ENCODE measurements around the gene GP1BA. TPM values are rescaled to one million over a fixed set of nuclear protein-coding genes. Genes with fewer than 3 reads are reported as not detected.

The GP1BA gene
- total RNA-seq, 1 experiment from 2014 or later, result not detected

DNA sequence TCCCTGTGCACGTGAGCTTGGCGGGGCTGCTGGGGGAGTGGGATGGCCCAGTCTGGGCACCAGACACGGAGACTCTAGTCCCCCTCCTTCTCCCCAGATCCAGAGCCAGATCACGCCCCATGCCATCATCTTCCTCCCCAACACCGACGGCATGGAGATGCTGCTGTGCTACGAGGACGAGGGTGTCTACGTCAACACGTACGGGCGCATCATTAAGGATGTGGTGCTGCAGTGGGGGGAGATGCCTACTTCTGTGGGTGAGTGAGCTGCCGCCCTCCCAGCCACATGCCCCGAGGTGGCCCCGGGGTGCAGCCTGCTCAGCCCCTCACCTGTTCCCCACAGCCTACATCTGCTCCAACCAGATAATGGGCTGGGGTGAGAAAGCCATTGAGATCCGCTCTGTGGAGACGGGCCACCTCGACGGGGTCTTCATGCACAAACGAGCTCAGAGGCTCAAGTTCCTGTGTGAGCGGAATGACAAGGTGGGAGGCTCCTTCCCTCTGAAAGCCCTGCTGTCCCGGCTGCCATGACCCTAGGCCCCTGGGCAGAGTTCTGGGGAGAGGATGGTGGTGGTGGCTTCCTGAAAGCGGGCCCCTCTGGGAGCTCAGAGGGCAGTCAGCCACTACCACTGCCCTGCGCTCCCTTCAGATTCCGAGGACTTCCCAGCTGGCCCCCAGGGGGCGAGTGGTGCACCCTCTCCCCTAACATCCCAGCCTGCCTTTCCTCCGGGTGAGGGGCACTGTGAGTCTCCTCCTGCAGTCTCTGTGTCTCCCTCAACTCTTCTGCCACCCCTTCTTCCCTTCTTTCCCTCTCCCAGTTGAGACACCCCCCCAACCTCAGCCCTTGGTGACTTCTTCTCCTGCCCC, 35.5 kb upstream of the GP1BA start:
- H3K27ac Mint-ChIP-seq (ENCODE audit: low read depth, unreplicated experiment), result no peak overlapping the region
- CTCF ChIA-PET, result interaction anchor here (0.6 to 1.1 kb wide), 2 partner anchors 109 to 160 kb away, joined by 3 read pairs; no protein-coding TSS in a partner anchor
- H3K27me3 Mint-ChIP-seq (ENCODE audit: insufficient read depth, unreplicated experiment), result no peaks in the 10 kb centered on the region
- H3K4me1 Mint-ChIP-seq (ENCODE audit: insufficient read depth, unreplicated experiment), result no peaks in the 10 kb centered on the region
- TF ChIP-seq, protein P1, sequence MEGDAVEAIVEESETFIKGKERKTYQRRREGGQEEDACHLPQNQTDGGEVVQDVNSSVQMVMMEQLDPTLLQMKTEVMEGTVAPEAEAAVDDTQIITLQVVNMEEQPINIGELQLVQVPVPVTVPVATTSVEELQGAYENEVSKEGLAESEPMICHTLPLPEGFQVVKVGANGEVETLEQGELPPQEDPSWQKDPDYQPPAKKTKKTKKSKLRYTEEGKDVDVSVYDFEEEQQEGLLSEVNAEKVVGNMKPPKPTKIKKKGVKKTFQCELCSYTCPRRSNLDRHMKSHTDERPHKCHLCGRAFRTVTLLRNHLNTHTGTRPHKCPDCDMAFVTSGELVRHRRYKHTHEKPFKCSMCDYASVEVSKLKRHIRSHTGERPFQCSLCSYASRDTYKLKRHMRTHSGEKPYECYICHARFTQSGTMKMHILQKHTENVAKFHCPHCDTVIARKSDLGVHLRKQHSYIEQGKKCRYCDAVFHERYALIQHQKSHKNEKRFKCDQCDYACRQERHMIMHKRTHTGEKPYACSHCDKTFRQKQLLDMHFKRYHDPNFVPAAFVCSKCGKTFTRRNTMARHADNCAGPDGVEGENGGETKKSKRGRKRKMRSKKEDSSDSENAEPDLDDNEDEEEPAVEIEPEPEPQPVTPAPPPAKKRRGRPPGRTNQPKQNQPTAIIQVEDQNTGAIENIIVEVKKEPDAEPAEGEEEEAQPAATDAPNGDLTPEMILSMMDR (IDR thresholded peaks at IDR 0.05; ENCODE audit: unreplicated experiment), result no peak
- POLR2A ChIA-PET, result interaction anchor here (1.5 kb wide), 1 partner anchor 106 kb away, joined by 5 read pairs; no protein-coding TSS in a partner anchor
- H3K36me3 Mint-ChIP-seq (ENCODE audit: insufficient read depth, unreplicated experiment), result peaks cover 65% of the 10 kb centered on the region
- intact Hi-C loops (cut with micrococcal nuclease), result no loop called here
- DNase-seq (ENCODE audit: unreplicated experiment), result no peak
- no peaks in the 10 kb centered on the region for H3K9me3 Mint-ChIP-seq (ENCODE audit: unreplicated experiment)
- no TSS peak for BruUV-seq (replicated peaks)
- H3K4me3 Mint-ChIP-seq (ENCODE audit: unreplicated experiment), result no peak overlapping the region

DNA sequence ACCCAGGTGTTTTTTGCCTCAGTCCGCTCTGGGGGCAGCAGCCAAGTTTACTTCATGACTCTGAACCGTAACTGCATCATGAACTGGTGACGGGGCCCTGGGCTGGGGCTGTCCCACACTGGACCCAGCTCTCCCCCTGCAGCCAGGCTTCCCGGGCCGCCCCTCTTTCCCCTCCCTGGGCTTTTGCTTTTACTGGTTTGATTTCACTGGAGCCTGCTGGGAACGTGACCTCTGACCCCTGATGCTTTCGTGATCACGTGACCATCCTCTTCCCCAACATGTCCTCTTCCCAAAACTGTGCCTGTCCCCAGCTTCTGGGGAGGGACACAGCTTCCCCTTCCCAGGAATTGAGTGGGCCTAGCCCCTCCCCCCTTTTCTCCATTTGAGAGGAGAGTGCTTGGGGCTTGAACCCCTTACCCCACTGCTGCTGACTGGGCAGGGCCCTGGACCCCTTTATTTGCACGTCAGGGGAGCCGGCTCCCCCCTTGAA, 34.8 kb upstream of the GP1BA start:
- TF ChIP-seq, protein P1 (IDR thresholded peaks at IDR 0.05; ENCODE audit: unreplicated experiment), result no peak
- DNase-seq (ENCODE audit: unreplicated experiment), result no peak
- H3K9me3 Mint-ChIP-seq (ENCODE audit: unreplicated experiment), result no peaks in the 10 kb centered on the region
- no peak overlapping the region for H3K27ac Mint-ChIP-seq (ENCODE audit: low read depth, unreplicated experiment)
- H3K36me3 Mint-ChIP-seq (ENCODE audit: insufficient read depth, unreplicated experiment), result peaks cover 58% of the 10 kb centered on the region
- CTCF ChIA-PET, result interaction anchor here (0.6 to 1.1 kb wide), 2 partner anchors 109 to 159 kb away, joined by 3 read pairs; no protein-coding TSS in a partner anchor
- H3K4me3 Mint-ChIP-seq (ENCODE audit: unreplicated experiment), result no peak overlapping the region
- H3K4me1 Mint-ChIP-seq (ENCODE audit: insufficient read depth, unreplicated experiment), result peaks cover 2% of the 10 kb centered on the region
- POLR2A ChIA-PET, result interaction anchor here (0.6 to 1.5 kb wide), 2 partner anchors 73 to 107 kb away, joined by 3 to 5 read pairs; no protein-coding TSS in a partner anchor
- no TSS peak for BruUV-seq (replicated peaks)
- intact Hi-C loops (cut with micrococcal nuclease), result no loop called here
- no peaks in the 10 kb centered on the region for H3K27me3 Mint-ChIP-seq (ENCODE audit: insufficient read depth, unreplicated experiment)

DNA sequence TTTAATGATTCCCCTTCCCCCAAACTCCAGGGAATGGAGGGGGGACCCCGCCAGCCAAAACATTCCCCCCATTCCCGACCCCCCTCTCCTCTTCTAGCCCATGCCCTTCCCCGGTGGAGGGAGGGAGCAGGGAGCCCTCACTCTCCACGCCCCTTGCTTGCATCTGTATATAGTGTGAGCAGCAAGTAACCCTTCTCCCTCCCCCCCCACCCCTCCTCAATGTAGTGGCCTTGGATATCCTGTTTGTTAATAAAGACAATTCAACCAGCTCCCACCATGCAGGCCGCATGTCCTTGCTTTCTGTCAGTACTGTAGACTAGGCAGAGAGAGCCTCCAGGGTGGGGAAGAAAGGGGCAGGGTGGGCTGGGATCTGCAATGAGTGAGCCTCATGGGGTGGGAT, 34.3 kb upstream of the GP1BA start:
- no peaks in the 10 kb centered on the region for H3K9me3 Mint-ChIP-seq (ENCODE audit: unreplicated experiment)
- intact Hi-C loops (cut with micrococcal nuclease), result no loop called here
- no peaks in the 10 kb centered on the region for H3K27me3 Mint-ChIP-seq (ENCODE audit: insufficient read depth, unreplicated experiment)
- no peak overlapping the region for H3K27ac Mint-ChIP-seq (ENCODE audit: low read depth, unreplicated experiment)
- H3K36me3 Mint-ChIP-seq (ENCODE audit: insufficient read depth, unreplicated experiment), result peaks cover 58% of the 10 kb centered on the region
- H3K4me3 Mint-ChIP-seq (ENCODE audit: unreplicated experiment), result no peak overlapping the region
- TF ChIP-seq, protein P1 (IDR thresholded peaks at IDR 0.05; ENCODE audit: unreplicated experiment), result no peak
- DNase-seq (ENCODE audit: unreplicated experiment), result no peak
- ChIA-PET CTCF (interaction anchor here (0.6 kb wide), 1 partner anchor 105 kb away, joined by 3 read pairs; no protein-coding TSS in a partner anchor), POLR2A (interaction anchor here (0.6 kb wide), 1 partner anchor 74 kb away, joined by 3 read pairs; no protein-coding TSS in a partner anchor)
- BruUV-seq (replicated peaks), result no TSS peak
- peaks cover 7% of the 10 kb centered on the region for H3K4me1 Mint-ChIP-seq (ENCODE audit: insufficient read depth, unreplicated experiment)

DNA sequence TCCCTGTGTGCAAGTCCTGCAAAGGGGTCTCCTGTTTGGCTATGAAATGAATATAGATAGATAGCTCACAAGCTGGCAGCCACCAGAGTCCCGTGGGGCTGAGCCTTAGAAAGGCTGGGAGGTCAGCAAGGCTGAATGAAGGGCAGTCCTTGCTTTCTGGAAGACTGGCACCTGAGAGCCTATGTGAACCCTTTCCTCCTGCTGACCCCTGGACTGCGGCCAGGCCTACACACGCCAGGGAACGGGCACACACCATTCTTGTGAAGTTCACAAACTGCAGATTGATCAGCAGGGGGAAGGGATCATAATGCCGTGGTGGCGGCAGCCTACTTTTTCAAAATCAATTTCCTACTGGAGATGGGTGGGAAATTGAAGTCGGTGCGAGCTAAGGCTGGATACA, 33.7 kb upstream of the GP1BA start:
- POLR2A ChIA-PET, result interaction anchor here (0.7 to 1.1 kb wide), 2 partner anchors 48 to 102 kb away, joined by 3 read pairs; partner anchors contain the start of gene PSMB6
- no peak overlapping the region for H3K4me3 Mint-ChIP-seq (ENCODE audit: unreplicated experiment)
- no TSS peak for BruUV-seq (replicated peaks)
- DNase-seq (ENCODE audit: unreplicated experiment), result no peak
- H3K4me1 Mint-ChIP-seq (ENCODE audit: insufficient read depth, unreplicated experiment), result peaks cover 13% of the 10 kb centered on the region
- H3K27ac Mint-ChIP-seq (ENCODE audit: low read depth, unreplicated experiment), result no peak overlapping the region
- CTCF ChIA-PET, result interaction anchor here (0.6 to 1.0 kb wide), 3 partner anchors 10 to 106 kb away, joined by 3 to 5 read pairs (median 3); no protein-coding TSS in a partner anchor
- TF ChIP-seq, protein P1 (IDR thresholded peaks at IDR 0.05; ENCODE audit: unreplicated experiment), result no peak
- intact Hi-C loops (cut with micrococcal nuclease), result no loop called here
- H3K27me3 Mint-ChIP-seq (ENCODE audit: insufficient read depth, unreplicated experiment), result no peaks in the 10 kb centered on the region
- H3K36me3 Mint-ChIP-seq (ENCODE audit: insufficient read depth, unreplicated experiment), result peaks cover 61% of the 10 kb centered on the region
- no peaks in the 10 kb centered on the region for H3K9me3 Mint-ChIP-seq (ENCODE audit: unreplicated experiment)

Measured in MCF 10A (cell line).